GM21515 (cell line): ENCODE measurements around the gene TTN.

Experiments
- ATAC-seq: cut with Tn5 transposase; IDR thresholded peaks from one replicate; pipeline ENCODE4 v1.9.1; 2021; ENCODE audit not compliant: unreplicated experiment

TTN gene

GRCh38 chr2:178747767-178748166 lies 59.5 kb downstream of the TTN start:
- ATAC-seq, result no peak

- ATAC-seq, result no peak
These were observed 72.7 kb downstream of the TTN start for GRCh38 chr2:178734518-178734917.

GRCh38 chr2:178733975-178734374 lies 73.2 kb downstream of the TTN start:
- no peak for ATAC-seq

DNA sequence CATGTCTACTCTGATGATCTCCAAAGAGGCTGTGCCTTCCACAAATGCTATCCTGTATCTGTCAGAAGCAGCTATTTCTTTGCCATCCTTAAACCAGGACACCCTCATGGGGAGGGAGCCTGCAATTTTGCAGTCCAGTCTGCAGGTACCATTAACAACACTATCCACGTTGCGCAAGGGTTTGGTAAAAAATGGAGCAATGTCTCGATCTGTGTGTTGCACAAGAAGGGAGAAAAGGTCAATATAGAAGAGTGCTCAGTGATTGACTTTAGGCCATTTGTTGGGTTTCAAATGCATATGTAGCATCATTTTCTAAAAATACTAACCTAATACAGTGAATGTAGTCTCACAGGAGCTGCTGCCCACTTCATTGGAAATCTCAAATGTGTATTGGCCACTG lies 74.3 kb downstream of the TTN start:
- no peak for ATAC-seq

GRCh38 chr2:178731300-178731699 lies 75.9 kb downstream of the TTN start:
- ATAC-seq, result no peak

DNA sequence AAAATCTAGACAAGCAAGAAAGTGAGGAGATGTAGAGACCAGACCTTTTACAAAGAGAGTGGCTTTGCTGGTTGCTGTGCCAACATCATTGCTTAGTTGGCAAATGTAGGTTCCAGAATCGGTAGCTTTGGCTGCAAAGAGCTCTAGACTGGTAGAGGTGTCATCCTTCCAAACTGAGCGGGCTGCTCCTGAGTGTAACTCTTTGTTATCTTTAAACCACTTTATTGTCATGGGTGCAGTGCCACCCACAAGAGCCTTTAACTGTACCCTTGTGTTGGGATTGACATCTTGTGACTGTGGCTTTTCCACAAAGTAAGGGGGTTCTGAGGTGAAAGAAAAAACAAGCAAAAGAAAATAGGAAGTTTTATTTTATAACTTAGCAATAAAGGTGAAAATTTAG lies 77.2 kb downstream of the TTN start:
- no peak for ATAC-seq

- ATAC-seq, result no peak
These were observed 83.4 kb downstream of the TTN start for GRCh38 chr2:178723786-178724346.

- ATAC-seq, result no peak
These were observed 84.9 kb downstream of the TTN start for GRCh38 chr2:178722296-178722695.

GRCh38 chr2:178718988-178719387 lies 88.2 kb downstream of the TTN start:
- no peak for ATAC-seq

- no peak for ATAC-seq
These were observed 88.9 kb downstream of the TTN start for GRCh38 chr2:178718283-178718682.

DNA sequence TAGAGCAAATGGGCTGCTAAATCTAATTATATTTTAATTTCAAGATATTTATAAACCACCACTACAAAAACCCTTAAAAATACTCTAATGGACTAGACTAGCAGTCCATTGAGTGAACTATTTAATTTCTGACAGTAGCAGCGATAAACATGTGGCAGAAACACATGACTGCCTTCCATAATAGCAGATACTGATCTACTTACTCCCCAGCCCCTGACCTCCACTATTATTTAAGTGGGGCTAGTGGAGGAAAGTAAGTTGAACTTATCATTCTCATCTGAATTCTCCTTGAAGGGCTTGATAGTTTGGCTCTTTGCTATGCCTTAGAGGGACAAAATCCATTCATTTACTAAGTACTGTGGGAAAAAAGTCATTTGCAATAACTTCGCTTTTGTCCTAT lies 90.8 kb downstream of the TTN start:
- ATAC-seq, result no peak

GRCh38 chr2:178715366-178715765 lies 91.9 kb downstream of the TTN start:
- no peak for ATAC-seq

DNA sequence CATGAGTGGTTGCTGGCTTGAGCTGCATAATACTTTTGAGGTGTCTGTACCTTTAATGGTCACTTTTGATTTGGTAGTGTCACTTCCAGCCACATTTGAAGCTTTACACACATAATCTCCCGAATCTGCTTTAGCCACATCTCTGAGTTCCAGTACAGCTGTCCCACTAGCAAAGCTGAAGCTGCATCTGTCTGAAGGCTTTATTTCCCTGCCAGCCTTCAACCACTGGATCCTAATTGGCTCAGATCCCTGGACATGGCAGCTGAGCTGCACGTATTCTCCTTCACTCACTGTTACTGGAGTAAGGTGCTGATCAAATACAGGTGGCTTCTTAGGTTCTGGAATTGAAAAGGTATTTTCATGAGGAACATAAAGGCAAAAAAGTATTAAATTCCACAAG lies 99.7 kb downstream of the TTN start:
- ATAC-seq, result no peak

GRCh38 chr2:178704876-178705275 lies 102.3 kb downstream of the TTN start:
- ATAC-seq, result no peak

DNA sequence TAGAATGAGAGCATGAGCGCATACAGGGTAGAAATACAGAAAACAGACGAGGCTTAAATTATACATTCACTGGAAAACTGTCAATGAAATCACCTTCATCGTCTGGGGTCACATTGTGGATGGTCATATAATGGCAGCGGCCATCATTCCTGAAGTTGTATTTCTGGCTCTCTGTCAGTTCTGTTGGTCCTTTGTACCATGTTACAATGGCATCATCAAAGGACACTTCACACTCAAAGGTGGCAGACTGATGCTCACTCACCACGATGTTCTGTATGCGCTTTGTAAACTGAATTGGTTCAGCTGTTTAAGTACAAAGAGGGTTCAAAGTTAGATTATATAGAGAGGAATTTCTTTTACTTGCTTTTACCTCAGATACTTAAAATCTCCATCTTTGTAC lies 104.9 kb downstream of the TTN start:
- ATAC-seq, result no peak

GRCh38 chr2:178700922-178701342 lies 106.3 kb downstream of the TTN start:
- no peak for ATAC-seq

DNA sequence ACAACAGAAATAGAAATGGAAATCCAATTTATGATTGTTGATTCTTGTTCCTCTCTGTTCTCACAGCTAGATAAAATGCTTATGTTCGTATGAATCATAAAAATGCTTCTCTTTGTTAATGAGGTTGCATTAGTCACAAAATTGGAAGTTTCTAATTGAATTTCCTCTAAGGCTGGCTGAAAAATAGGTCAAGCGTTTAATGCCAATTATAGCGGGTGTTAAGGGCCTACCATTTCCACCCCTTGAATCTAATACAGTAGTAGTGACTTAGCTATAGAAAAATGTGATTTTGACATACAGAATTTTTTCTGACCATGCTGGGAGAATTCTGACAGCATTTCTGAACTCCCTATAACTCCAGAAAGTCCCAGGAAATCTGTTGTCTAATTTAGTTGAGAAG lies 107.1 kb downstream of the TTN start:
- no peak for ATAC-seq

GRCh38 chr2:178692845-178693244 lies 114.4 kb downstream of the TTN start:
- no peak for ATAC-seq

- ATAC-seq, result no peak
These were observed 117.4 kb downstream of the TTN start for GRCh38 chr2:178689808-178690207.

GRCh38 chr2:178683877-178684276 lies 123.3 kb downstream of the TTN start:
- ATAC-seq, result no peak

GRCh38 chr2:178681081-178681480 lies 126.1 kb downstream of the TTN start:
- no peak for ATAC-seq

DNA sequence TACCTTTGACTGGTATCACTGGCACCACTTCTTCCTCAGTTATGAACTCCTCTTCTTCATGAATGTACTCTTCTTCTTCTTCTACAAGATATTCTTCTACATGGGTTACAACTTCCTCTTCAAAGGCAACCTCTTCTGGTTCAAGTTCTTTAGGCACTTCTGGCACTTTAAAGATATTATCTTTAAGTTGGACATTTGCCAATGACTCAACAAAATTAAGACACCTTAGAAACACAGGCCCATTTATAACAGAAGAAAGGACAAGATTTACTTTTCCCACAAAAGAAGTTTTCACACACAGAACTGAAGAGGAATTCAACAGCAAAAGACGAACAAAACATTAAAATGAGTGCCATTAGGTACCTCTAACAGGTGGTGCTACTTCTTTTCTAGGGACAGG lies 127.3 kb downstream of the TTN start:
- no peak for ATAC-seq

DNA sequence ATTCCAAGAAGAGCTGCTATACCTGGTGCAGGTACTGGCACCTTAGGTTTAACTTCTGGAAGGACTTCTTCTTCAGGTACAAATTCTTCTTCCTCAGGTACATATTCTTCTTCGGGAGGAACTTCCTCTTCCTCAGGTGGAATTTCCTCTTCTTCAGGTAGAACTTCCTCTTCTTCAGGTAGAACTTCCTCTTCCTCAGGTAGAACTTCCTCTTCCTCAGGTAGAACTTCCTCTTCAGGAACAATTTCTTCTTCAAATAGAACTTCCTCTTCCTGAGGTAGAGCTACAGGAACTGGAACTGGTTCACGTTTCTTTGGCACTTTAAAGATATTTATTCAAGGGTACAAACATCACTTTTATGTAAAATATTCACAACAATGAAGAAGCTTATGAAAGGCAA lies 129.6 kb downstream of the TTN start:
- no peak for ATAC-seq

GRCh38 chr2:178676046-178676445 lies 131.2 kb downstream of the TTN start:
- no peak for ATAC-seq
